Liver (tissue), 9 donors: ENCODE data around the gene H1-8. TPM values are rescaled to one million over a fixed set of nuclear protein-coding genes. Genes with fewer than 3 reads are reported as not detected.

ENCODE experiments used
- DNase-seq: peaks from one replicate; pipeline ENCODE4 v3.0.0-alpha.2; 2017; ENCODE audit warnings: low spot score
- H3K27ac ChIP-seq, 2 donors: one replicate each; pipeline ENCODE4 v1.7.0; 2013; ENCODE audit warnings: inconsistent platforms in 2 of 2, low read length in 2 of 2, control low read depth in 1 of 2, low read depth in 1 of 2, mild to moderate bottlenecking in 1 of 2
- H3K27me3 ChIP-seq, 4 donors: one replicate each; pipeline versions ENCODE4 v1.6.1 to v1.7.0; 2013; ENCODE audit warnings: low read length in 3 of 4, inconsistent platforms in 1 of 4, mild to moderate bottlenecking in 1 of 4, moderate library complexity in 1 of 4; ENCODE audit not compliant: control insufficient read depth in 4 of 4, insufficient read depth in 4 of 4
- H3K36me3 ChIP-seq, 4 donors: one replicate each; pipeline versions ENCODE4 v1.6.1 to v1.7.0; 2013; ENCODE audit warnings: low read length in 3 of 4, mild to moderate bottlenecking in 3 of 4, low read depth in 1 of 4, moderate library complexity in 1 of 4; ENCODE audit not compliant: control insufficient read depth in 4 of 4, insufficient read depth in 3 of 4
- H3K4me1 ChIP-seq, 4 donors: one replicate each; pipeline versions ENCODE4 v1.6.1 to v1.7.0; 2013; ENCODE audit warnings: low read length in 3 of 4, mild to moderate bottlenecking in 3 of 4, moderate library complexity in 1 of 4; ENCODE audit not compliant: control insufficient read depth in 4 of 4, insufficient read depth in 4 of 4
- H3K4me3 ChIP-seq, 3 donors: one replicate each; pipeline versions ENCODE4 v1.6.1 to v1.7.0; 2013; ENCODE audit warnings: low read length in 3 of 3, control low read depth in 1 of 3, low read depth in 1 of 3, mild to moderate bottlenecking in 1 of 3
- H3K9ac ChIP-seq, 2 donors: one replicate each; pipeline ENCODE4 v1.7.0; 2013; ENCODE audit warnings: low read length in 2 of 2, mild to moderate bottlenecking in 2 of 2, moderate library complexity in 2 of 2, control low read depth in 1 of 2, low read depth in 1 of 2
- H3K9me3 ChIP-seq, 4 donors: one replicate each; pipeline versions ENCODE4 v1.6.1 to v1.7.0; 2013; ENCODE audit warnings: low read length in 3 of 4; ENCODE audit not compliant: control insufficient read depth in 4 of 4
- EGR1 ChIP-seq, 2 donors: IDR thresholded peaks; 2 replicates each; pipeline ENCODE4 v1.6.1; 2016 to 2018; ENCODE audit warnings: antibody characterized with exemption in 2 of 2, low read depth in 2 of 2
- FOXA1 ChIP-seq: IDR thresholded peaks from 2 replicates; pipeline ENCODE4 v1.6.1; 2016; ENCODE audit warnings: antibody characterized with exemption
- FOXA2 ChIP-seq: IDR thresholded peaks from 2 replicates; pipeline ENCODE4 v1.6.1; 2016; ENCODE audit warnings: antibody characterized with exemption
- GABPA ChIP-seq, 2 donors: IDR thresholded peaks in 1 of 2; conservative IDR thresholded peaks in 1 of 2; 2 replicates each; pipeline ENCODE4 v1.6.1; 2016; ENCODE audit warnings: antibody characterized with exemption in 2 of 2, mild to moderate bottlenecking in 1 of 2, moderate library complexity in 1 of 2
- JUND ChIP-seq, 2 donors: IDR thresholded peaks; 2 replicates each; pipeline ENCODE4 v1.6.1; 2016; ENCODE audit warnings: antibody characterized with exemption in 2 of 2
- NR2F2 ChIP-seq: IDR thresholded peaks from 2 replicates; pipeline ENCODE4 v1.6.1; 2016; ENCODE audit warnings: antibody characterized with exemption
- RXRA ChIP-seq, 2 donors: IDR thresholded peaks; 2 replicates each; pipeline ENCODE4 v1.6.1; 2017 to 2018; ENCODE audit warnings: antibody characterized with exemption in 2 of 2, mild to moderate bottlenecking in 1 of 2
- SP1 ChIP-seq: IDR thresholded peaks from 2 replicates; pipeline ENCODE4 v1.6.1; 2018; ENCODE audit warnings: antibody characterized with exemption, mild to moderate bottlenecking
- TAF1 ChIP-seq: conservative IDR thresholded peaks from 2 replicates; pipeline ENCODE4 v1.6.1; 2016; ENCODE audit warnings: antibody characterized with exemption, mild to moderate bottlenecking
- ZBTB33 ChIP-seq: IDR thresholded peaks from 2 replicates; pipeline ENCODE4 v1.6.1; 2016; ENCODE audit warnings: antibody characterized with exemption
- WGBS: extraction: QIAGEN DNeasy Blood & Tissue Kit; methylation state at CpG from one replicate; pipeline ENCODE4 v1.1.7; 2013; 5-methylcytosine and 5-hydroxymethylcytosine counted together
- polyA plus RNA-seq, 2 donors: library from polyadenylated mRNA; stranded (reverse) in 1 of 2; unstranded in 1 of 2; fragments of 200-250 nt in 1 of 2; fragments of >200 nt in 1 of 2; fragmentation: Nextera tagmentation in 1 of 2; extraction: Ambion mirVana in 1 of 2; gene quantifications; one replicate each; pipeline versions ENCODE4 v1.2.1 to v1.2.3, GENCODE V29; 2013 to 2015
- total RNA-seq, 2 donors: library from RNA; depleted of rRNA; stranded (reverse); fragments of >200 nt; gene quantifications; one replicate each; pipeline ENCODE4 v1.2.3, GENCODE V29; 2014
- TF ChIP-seq, protein P1 (sequence below): IDR thresholded peaks from 2 replicates; pipeline ENCODE4 v1.6.1; 2016; ENCODE audit warnings: antibody characterized with exemption
- TF ChIP-seq, protein P2 (sequence below): IDR thresholded peaks from 2 replicates; pipeline ENCODE4 v1.6.1; 2016; ENCODE audit warnings: antibody characterized with exemption
- TF ChIP-seq, protein P3 (sequence below): fragments of 150-350 bp; IDR thresholded peaks from 2 replicates; pipeline ENCODE4 v1.5.1; 2017; ENCODE audit warnings: improper control_type of control experiment, low read depth, low read length; ENCODE audit not compliant: missing input control
- TF ChIP-seq, protein P4 (sequence below): IDR thresholded peaks from 2 replicates; pipeline ENCODE4 v1.6.1; 2016; ENCODE audit warnings: antibody characterized with exemption, mild to moderate bottlenecking
- donor health status: healthy.
- donor health status: healthy.
- donor health status: healthy.
- donor health status: healthy.
- donor health status: healthy.

Gene H1-8
- total and polyA plus RNA-seq, 4 donors: not detected

GRCh38 chr3:129518581-129518980, 24.4 kb upstream of the H1-8 start:
- Histone ChIP-seq H3K27ac (no peak overlapping the region), H3K36me3 (peaks cover 0 to 12% (median 0%) of the 10 kb centered on the region in 4 donors), H3K27me3 (no peaks in the 10 kb centered on the region), H3K4me1 (no peaks in the 10 kb centered on the region), H3K4me3 (no peak overlapping the region), H3K9me3 (no peaks in the 10 kb centered on the region), H3K9ac (no peak overlapping the region)
- TF ChIP-seq NR2F2: no peak
- no peak for TF ChIP-seq JUND (IDR thresholded peaks at IDR 0.05)
- no peak for TF ChIP-seq ZBTB33
- no peak for TF ChIP-seq RXRA (IDR thresholded peaks at IDR 0.05)
- TF ChIP-seq, protein P1, sequence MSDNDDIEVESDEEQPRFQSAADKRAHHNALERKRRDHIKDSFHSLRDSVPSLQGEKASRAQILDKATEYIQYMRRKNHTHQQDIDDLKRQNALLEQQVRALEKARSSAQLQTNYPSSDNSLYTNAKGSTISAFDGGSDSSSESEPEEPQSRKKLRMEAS: no peak
- no peak for TF ChIP-seq FOXA2
- TF ChIP-seq, protein P2, sequence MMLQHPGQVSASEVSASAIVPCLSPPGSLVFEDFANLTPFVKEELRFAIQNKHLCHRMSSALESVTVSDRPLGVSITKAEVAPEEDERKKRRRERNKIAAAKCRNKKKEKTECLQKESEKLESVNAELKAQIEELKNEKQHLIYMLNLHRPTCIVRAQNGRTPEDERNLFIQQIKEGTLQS: no peak
- DNase-seq: no peak
- 96% methylated on average over 8 of the region's 8 CpGs for WGBS

- DNase-seq: no peak
- Histone ChIP-seq H3K4me1 (no peaks in the 10 kb centered on the region), H3K27me3 (no peaks in the 10 kb centered on the region), H3K36me3 (peaks cover 0 to 4% (median 0%) of the 10 kb centered on the region in 4 donors), H3K9ac (no peak overlapping the region), H3K4me3 (no peak overlapping the region), H3K27ac (no peak overlapping the region), H3K9me3 (no peaks in the 10 kb centered on the region)
- TF ChIP-seq, protein P1: no peak
- TF ChIP-seq EGR1 (IDR thresholded peaks at IDR 0.05; ENCODE audit: low read depth in 2 of 2) (no peak), GABPA (IDR thresholded peaks at IDR 0.05 in 1 of 2, conservative IDR thresholded peaks at IDR 0.05 in 1 of 2) (no peak), SP1 (no peak), JUND (IDR thresholded peaks at IDR 0.05) (no peak), RXRA (IDR thresholded peaks at IDR 0.05) (no peak), TAF1 (no peak), FOXA1 (no peak), ZBTB33 (no peak)
- TF ChIP-seq, protein P3, sequence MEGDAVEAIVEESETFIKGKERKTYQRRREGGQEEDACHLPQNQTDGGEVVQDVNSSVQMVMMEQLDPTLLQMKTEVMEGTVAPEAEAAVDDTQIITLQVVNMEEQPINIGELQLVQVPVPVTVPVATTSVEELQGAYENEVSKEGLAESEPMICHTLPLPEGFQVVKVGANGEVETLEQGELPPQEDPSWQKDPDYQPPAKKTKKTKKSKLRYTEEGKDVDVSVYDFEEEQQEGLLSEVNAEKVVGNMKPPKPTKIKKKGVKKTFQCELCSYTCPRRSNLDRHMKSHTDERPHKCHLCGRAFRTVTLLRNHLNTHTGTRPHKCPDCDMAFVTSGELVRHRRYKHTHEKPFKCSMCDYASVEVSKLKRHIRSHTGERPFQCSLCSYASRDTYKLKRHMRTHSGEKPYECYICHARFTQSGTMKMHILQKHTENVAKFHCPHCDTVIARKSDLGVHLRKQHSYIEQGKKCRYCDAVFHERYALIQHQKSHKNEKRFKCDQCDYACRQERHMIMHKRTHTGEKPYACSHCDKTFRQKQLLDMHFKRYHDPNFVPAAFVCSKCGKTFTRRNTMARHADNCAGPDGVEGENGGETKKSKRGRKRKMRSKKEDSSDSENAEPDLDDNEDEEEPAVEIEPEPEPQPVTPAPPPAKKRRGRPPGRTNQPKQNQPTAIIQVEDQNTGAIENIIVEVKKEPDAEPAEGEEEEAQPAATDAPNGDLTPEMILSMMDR: no peak
- TF ChIP-seq, protein P4, sequence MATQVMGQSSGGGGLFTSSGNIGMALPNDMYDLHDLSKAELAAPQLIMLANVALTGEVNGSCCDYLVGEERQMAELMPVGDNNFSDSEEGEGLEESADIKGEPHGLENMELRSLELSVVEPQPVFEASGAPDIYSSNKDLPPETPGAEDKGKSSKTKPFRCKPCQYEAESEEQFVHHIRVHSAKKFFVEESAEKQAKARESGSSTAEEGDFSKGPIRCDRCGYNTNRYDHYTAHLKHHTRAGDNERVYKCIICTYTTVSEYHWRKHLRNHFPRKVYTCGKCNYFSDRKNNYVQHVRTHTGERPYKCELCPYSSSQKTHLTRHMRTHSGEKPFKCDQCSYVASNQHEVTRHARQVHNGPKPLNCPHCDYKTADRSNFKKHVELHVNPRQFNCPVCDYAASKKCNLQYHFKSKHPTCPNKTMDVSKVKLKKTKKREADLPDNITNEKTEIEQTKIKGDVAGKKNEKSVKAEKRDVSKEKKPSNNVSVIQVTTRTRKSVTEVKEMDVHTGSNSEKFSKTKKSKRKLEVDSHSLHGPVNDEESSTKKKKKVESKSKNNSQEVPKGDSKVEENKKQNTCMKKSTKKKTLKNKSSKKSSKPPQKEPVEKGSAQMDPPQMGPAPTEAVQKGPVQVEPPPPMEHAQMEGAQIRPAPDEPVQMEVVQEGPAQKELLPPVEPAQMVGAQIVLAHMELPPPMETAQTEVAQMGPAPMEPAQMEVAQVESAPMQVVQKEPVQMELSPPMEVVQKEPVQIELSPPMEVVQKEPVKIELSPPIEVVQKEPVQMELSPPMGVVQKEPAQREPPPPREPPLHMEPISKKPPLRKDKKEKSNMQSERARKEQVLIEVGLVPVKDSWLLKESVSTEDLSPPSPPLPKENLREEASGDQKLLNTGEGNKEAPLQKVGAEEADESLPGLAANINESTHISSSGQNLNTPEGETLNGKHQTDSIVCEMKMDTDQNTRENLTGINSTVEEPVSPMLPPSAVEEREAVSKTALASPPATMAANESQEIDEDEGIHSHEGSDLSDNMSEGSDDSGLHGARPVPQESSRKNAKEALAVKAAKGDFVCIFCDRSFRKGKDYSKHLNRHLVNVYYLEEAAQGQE: no peak
- WGBS: 96% methylated on average over 10 of the region's 10 CpGs
These were observed 23.5 kb upstream of the H1-8 start for GRCh38 chr3:129519449-129519848.
